Mucosa of rectum (tissue), 2 donors: ENCODE data around the gene TPRX1.
"Not testable (repeated sequence)": the region's sequence is repeated elsewhere in the genome, so short reads cannot be mapped to it uniquely, and the experiment has no call there.

ENCODE experiments used
- H3K27ac ChIP-seq, 2 donors: one replicate each; pipeline ENCODE4 v1.7.0; 2013; ENCODE audit warnings: inconsistent platforms in 2 of 2, low read depth in 2 of 2, low read length in 2 of 2
- H3K27me3 ChIP-seq, 2 donors: one replicate each; pipeline ENCODE4 v1.7.0; 2013; ENCODE audit warnings: low read length in 2 of 2; ENCODE audit not compliant: control insufficient read depth in 2 of 2, insufficient read depth in 2 of 2
- H3K36me3 ChIP-seq, 2 donors: one replicate each; pipeline ENCODE4 v1.7.0; 2013; ENCODE audit warnings: low read length in 2 of 2; ENCODE audit not compliant: control insufficient read depth in 2 of 2, insufficient read depth in 2 of 2
- H3K4me1 ChIP-seq, 2 donors: one replicate each; pipeline ENCODE4 v1.7.0; 2013; ENCODE audit warnings: low read length in 2 of 2, mild to moderate bottlenecking in 1 of 2; ENCODE audit not compliant: control insufficient read depth in 2 of 2, insufficient read depth in 2 of 2
- H3K4me3 ChIP-seq, 2 donors: one replicate each; pipeline ENCODE4 v1.7.0; 2013; ENCODE audit warnings: low read length in 2 of 2
- H3K9ac ChIP-seq, 2 donors: one replicate each; pipeline ENCODE4 v1.7.0; 2013; ENCODE audit warnings: low read length in 2 of 2, low read depth in 1 of 2, mild to moderate bottlenecking in 1 of 2
- H3K9me3 ChIP-seq, 2 donors: one replicate each; pipeline ENCODE4 v1.7.0; 2013; ENCODE audit warnings: low read length in 2 of 2; ENCODE audit not compliant: control insufficient read depth in 2 of 2
- donor health status: healthy.
- donor health status: Normal muscosa, but diverticular disease.

Gene TPRX1

GRCh38 chr19:47824396-47824795 is 20.0 kb upstream of the TPRX1 start:
- peaks cover 7 to 15% of the 10 kb centered on the region in 2 donors for H3K27me3 ChIP-seq

GRCh38 chr19:47821460-47822020 is 17.2 kb upstream of the TPRX1 start, which contains the start of gene CRX:
Gene CRX, plus strand, starts transcription at chr19:47821937. Its CDS starts 12,507 bp downstream, at chr19:47834444.
- Histone ChIP-seq H3K27ac (no peak within 1 kb of the TSS), H3K36me3 (no peaks in the 10 kb centered on the region), H3K9ac (no peak within 1 kb of the TSS), H3K4me1 (no peaks in the 10 kb centered on the region), H3K4me3 (no peak within 1 kb of the TSS), H3K27me3 (peaks cover 8 to 18% of the 10 kb centered on the region in 2 donors), H3K9me3 (no peaks in the 10 kb centered on the region)

More at GRCh38 chr19:47824396-47824795, 20.0 kb upstream of the TPRX1 start:
- H3K9me3 ChIP-seq, result no peaks in the 10 kb centered on the region
- H3K9ac ChIP-seq, result no peak overlapping the region
- H3K4me3 ChIP-seq, result no peak overlapping the region
- no peaks in the 10 kb centered on the region for H3K4me1 ChIP-seq
- no peaks in the 10 kb centered on the region for H3K36me3 ChIP-seq
- H3K27ac ChIP-seq, result no peak overlapping the region

GRCh38 chr19:47820410-47820809 is 16.1 kb upstream of the TPRX1 start:
- Histone ChIP-seq H3K9ac (no peak overlapping the region), H3K27ac (no peak overlapping the region), H3K4me1 (no peaks in the 10 kb centered on the region), H3K27me3 (peaks cover 8 to 18% of the 10 kb centered on the region in 2 donors), H3K9me3 (no peaks in the 10 kb centered on the region), H3K36me3 (no peaks in the 10 kb centered on the region), H3K4me3 (no peak overlapping the region)

- Histone ChIP-seq H3K4me3 (no peak overlapping the region), H3K27ac (no peak overlapping the region), H3K9me3 (no peaks in the 10 kb centered on the region), H3K27me3 (peaks cover 8 to 18% of the 10 kb centered on the region in 2 donors), H3K36me3 (no peaks in the 10 kb centered on the region), H3K9ac (no peak overlapping the region), H3K4me1 (no peaks in the 10 kb centered on the region)
Measured at GRCh38 chr19:47819858-47820257, 15.5 kb upstream of the TPRX1 start.

- peaks cover 8 to 18% of the 10 kb centered on the region in 2 donors for H3K27me3 ChIP-seq
- not testable (repeated sequence) for H3K4me1 ChIP-seq, H3K9ac ChIP-seq, H3K36me3 ChIP-seq, H3K4me3 ChIP-seq, H3K27ac ChIP-seq, H3K9me3 ChIP-seq
Measured at GRCh38 chr19:47818221-47818620, 13.9 kb upstream of the TPRX1 start.

GRCh38 chr19:47816270-47816669 is 11.9 kb upstream of the TPRX1 start:
- H3K4me1 ChIP-seq, H3K9me3 ChIP-seq, H3K9ac ChIP-seq, H3K27ac ChIP-seq, H3K4me3 ChIP-seq, H3K36me3 ChIP-seq: not testable (repeated sequence)
- peaks cover 6 to 13% of the 10 kb centered on the region in 2 donors for H3K27me3 ChIP-seq

GRCh38 chr19:47813995-47814328 is 9.6 kb upstream of the TPRX1 start:
- H3K36me3 ChIP-seq, result no peaks in the 10 kb centered on the region
- H3K4me3 ChIP-seq, result no peak overlapping the region
- peaks cover 0 to 3% of the 10 kb centered on the region in 2 donors for H3K27me3 ChIP-seq
- no peak overlapping the region for H3K27ac ChIP-seq
- H3K9me3 ChIP-seq, result no peaks in the 10 kb centered on the region
- no peak overlapping the region for H3K9ac ChIP-seq
- no peaks in the 10 kb centered on the region for H3K4me1 ChIP-seq

GRCh38 chr19:47813304-47813994 is 9.1 kb upstream of the TPRX1 start:
- H3K27ac ChIP-seq, result no peak overlapping the region
- H3K4me3 ChIP-seq, result no peak overlapping the region
- H3K9ac ChIP-seq, result no peak overlapping the region
- H3K4me1 ChIP-seq, result no peaks in the 10 kb centered on the region
- H3K27me3 ChIP-seq, result peaks cover 0 to 3% of the 10 kb centered on the region in 2 donors
- no peaks in the 10 kb centered on the region for H3K36me3 ChIP-seq
- no peaks in the 10 kb centered on the region for H3K9me3 ChIP-seq

GRCh38 chr19:47806435-47806834 is 2.1 kb upstream of the TPRX1 start:
- H3K4me1 ChIP-seq, result no peaks in the 10 kb centered on the region
- H3K27me3 ChIP-seq, result no peaks in the 10 kb centered on the region
- no peak overlapping the region for H3K27ac ChIP-seq
- no peaks in the 10 kb centered on the region for H3K36me3 ChIP-seq
- no peak overlapping the region for H3K9ac ChIP-seq
- no peaks in the 10 kb centered on the region for H3K9me3 ChIP-seq
- H3K4me3 ChIP-seq, result no peak overlapping the region

- Histone ChIP-seq H3K9me3 (no peaks in the 10 kb centered on the region), H3K36me3 (no peaks in the 10 kb centered on the region), H3K4me1 (no peaks in the 10 kb centered on the region), H3K27me3 (no peaks in the 10 kb centered on the region), H3K9ac (no peak overlapping the region), H3K27ac (no peak overlapping the region), H3K4me3 (no peak overlapping the region)
Measured at GRCh38 chr19:47805313-47805712, 962 bp upstream of the TPRX1 start.
